CD14-positive monocyte (primary cell): ENCODE results near the gene LRTM2. TPM values are rescaled to one million over a fixed set of nuclear protein-coding genes. Genes with fewer than 3 reads are reported as not detected.

Experiments
- DNase-seq, 3 donors: peaks; one replicate each; pipeline ENCODE4 v3.0.0-alpha.2; 2011 to 2022
- H2AFZ ChIP-seq: 2 replicates; pipeline ENCODE4 v1.6.0; 2012; ENCODE audit warnings: mild to moderate bottlenecking, low read depth, low read length, inconsistent platforms; ENCODE audit not compliant: insufficient read depth, poor library complexity, severe bottlenecking
- H3K27ac ChIP-seq, 2 donors: 1 replicate in 1 of 2; 2 replicates in 1 of 2; pipeline ENCODE4 v1.5.1; 2012 to 2013; ENCODE audit warnings: low read length in 2 of 2, control low read depth in 1 of 2, inconsistent platforms in 1 of 2, low read depth in 1 of 2, mild to moderate bottlenecking in 1 of 2
- H3K27me3 ChIP-seq, 2 donors: one replicate each; pipeline versions ENCODE4 v1.6.0 to v1.6.1; 2011 to 2013; ENCODE audit warnings: low read length in 2 of 2; ENCODE audit not compliant: control insufficient read depth in 2 of 2, insufficient read depth in 2 of 2
- H3K36me3 ChIP-seq, 2 donors: replicated peaks in 1 of 2; 1 replicate in 1 of 2; 2 replicates in 1 of 2; pipeline versions ENCODE4 v1.5.1 to v1.6.1; 2012 to 2013; ENCODE audit warnings: low read length in 2 of 2, control low read depth in 1 of 2, inconsistent platforms in 1 of 2, mild to moderate bottlenecking in 1 of 2; ENCODE audit not compliant: insufficient read depth in 2 of 2, control insufficient read depth in 1 of 2
- H3K4me1 ChIP-seq, 2 donors: 1 replicate in 1 of 2; 2 replicates in 1 of 2; pipeline versions ENCODE4 v1.5.1 to v1.6.1; 2012 to 2013; ENCODE audit warnings: low read length in 2 of 2, control low read depth in 1 of 2, inconsistent platforms in 1 of 2, mild to moderate bottlenecking in 1 of 2, moderate library complexity in 1 of 2; ENCODE audit not compliant: insufficient read depth in 2 of 2, control insufficient read depth in 1 of 2
- H3K4me2 ChIP-seq: replicated peaks from 2 replicates; pipeline ENCODE3; 2012; ENCODE audit warnings: low read length, moderate library complexity, mild to moderate bottlenecking; ENCODE audit not compliant: poor library complexity, severe bottlenecking; ENCODE audit errors: extremely low read depth
- H3K4me3 ChIP-seq, 3 experiments: fragments of 200-600 bp in 1 of 3; sonication (generic) in 1 of 3; replicated peaks in 1 of 3; 1 replicate in 2 of 3; 2 replicates in 1 of 3; pipeline ENCODE4 v1.5.1; 2011 to 2013; ENCODE audit warnings: low read length in 3 of 3, mild to moderate bottlenecking in 3 of 3, control low read depth in 2 of 3, low read depth in 2 of 3, inconsistent platforms in 1 of 3, moderate library complexity in 1 of 3
- H3K79me2 ChIP-seq: 2 replicates; pipeline ENCODE4 v1.6.0; 2012; ENCODE audit warnings: mild to moderate bottlenecking, control low read depth, inconsistent platforms, low read length, moderate library complexity; ENCODE audit not compliant: insufficient read depth
- H3K9ac ChIP-seq: 2 replicates; pipeline ENCODE4 v1.6.0; 2017; ENCODE audit warnings: low read length, mild to moderate bottlenecking; ENCODE audit not compliant: insufficient read depth, poor library complexity, severe bottlenecking
- H3K9me3 ChIP-seq, 2 donors: replicated peaks in 1 of 2; 1 replicate in 1 of 2; 2 replicates in 1 of 2; pipeline versions ENCODE4 v1.5.1 to v1.6.1; 2012 to 2013; ENCODE audit warnings: low read length in 2 of 2, control low read depth in 1 of 2; ENCODE audit not compliant: control insufficient read depth in 1 of 2, insufficient read depth in 1 of 2
- H4K20me1 ChIP-seq: 2 replicates; pipeline ENCODE4 v1.6.0; 2012; ENCODE audit warnings: mild to moderate bottlenecking, low read length, control low read depth, moderate library complexity; ENCODE audit not compliant: insufficient read depth
- H3K27ac Mint-ChIP-seq, 7 donors: one replicate each; pipeline ENCODE4 v1.8.0; 2020; ENCODE audit warnings: mild to moderate bottlenecking in 7 of 7, mixed read lengths in 7 of 7, moderate library complexity in 6 of 7, inconsistent platforms in 2 of 7
- H3K27me3 Mint-ChIP-seq, 3 donors: one replicate each; pipeline ENCODE4 v1.8.0; 2021 to 2022; ENCODE audit warnings: low read depth in 3 of 3, mild to moderate bottlenecking in 3 of 3, mixed read lengths in 3 of 3, moderate library complexity in 3 of 3, inconsistent platforms in 1 of 3
- H3K36me3 Mint-ChIP-seq, 2 donors: one replicate each; pipeline ENCODE4 v1.8.0; 2020; ENCODE audit warnings: mixed read lengths in 2 of 2, inconsistent platforms in 1 of 2, mild to moderate bottlenecking in 1 of 2
- H3K4me1 Mint-ChIP-seq: one replicate; pipeline ENCODE4 v1.8.0; 2020; ENCODE audit warnings: mild to moderate bottlenecking, mixed read lengths
- H3K4me3 Mint-ChIP-seq, 2 donors: one replicate each; pipeline ENCODE4 v1.8.0; 2020; ENCODE audit warnings: mild to moderate bottlenecking in 2 of 2, mixed read lengths in 2 of 2, moderate library complexity in 1 of 2
- H3K9me3 Mint-ChIP-seq, 7 donors: one replicate each; pipeline ENCODE4 v1.8.0; 2020 to 2022; ENCODE audit warnings: mixed read lengths in 7 of 7, mild to moderate bottlenecking in 6 of 7, moderate library complexity in 6 of 7, inconsistent platforms in 2 of 7
- WGBS: methylation state at CpG from one replicate; pipeline ENCODE4 v1.1.5; 2013; ENCODE audit warnings: missing lambda C conversion rate; ENCODE audit not compliant: insufficient coverage; 5-methylcytosine and 5-hydroxymethylcytosine counted together
- intact Hi-C, 2 donors: fragments of 100-400 bp; cut with micrococcal nuclease; formaldehyde crosslinking; loops; one replicate each; pipeline versions ENCODE4 v1.15.0 to v1.15.1; 2023
- polyA plus RNA-seq, 3 donors: library from polyadenylated mRNA; depleted of rRNA in 1 of 3; unstranded in 2 of 3; stranded (reverse) in 1 of 3; fragments of 300-500 nt in 2 of 3; fragments of >200 nt in 1 of 3; fragmentation: Illumina TruSeq in 2 of 3; gene quantifications; 1 replicate in 2 of 3; 2 replicates in 1 of 3; pipeline ENCODE4 v1.2.3, GENCODE V29; 2012 to 2021
- TF ChIP-seq, protein P1 (sequence below): fragments of 200-600 bp; IDR thresholded peaks from one replicate; pipeline ENCODE4 v1.8.0; 2022; ENCODE audit warnings: antibody characterized with exemption, mild to moderate bottlenecking

Gene LRTM2
- polyA plus RNA-seq, 3 donors = not detected

DNA sequence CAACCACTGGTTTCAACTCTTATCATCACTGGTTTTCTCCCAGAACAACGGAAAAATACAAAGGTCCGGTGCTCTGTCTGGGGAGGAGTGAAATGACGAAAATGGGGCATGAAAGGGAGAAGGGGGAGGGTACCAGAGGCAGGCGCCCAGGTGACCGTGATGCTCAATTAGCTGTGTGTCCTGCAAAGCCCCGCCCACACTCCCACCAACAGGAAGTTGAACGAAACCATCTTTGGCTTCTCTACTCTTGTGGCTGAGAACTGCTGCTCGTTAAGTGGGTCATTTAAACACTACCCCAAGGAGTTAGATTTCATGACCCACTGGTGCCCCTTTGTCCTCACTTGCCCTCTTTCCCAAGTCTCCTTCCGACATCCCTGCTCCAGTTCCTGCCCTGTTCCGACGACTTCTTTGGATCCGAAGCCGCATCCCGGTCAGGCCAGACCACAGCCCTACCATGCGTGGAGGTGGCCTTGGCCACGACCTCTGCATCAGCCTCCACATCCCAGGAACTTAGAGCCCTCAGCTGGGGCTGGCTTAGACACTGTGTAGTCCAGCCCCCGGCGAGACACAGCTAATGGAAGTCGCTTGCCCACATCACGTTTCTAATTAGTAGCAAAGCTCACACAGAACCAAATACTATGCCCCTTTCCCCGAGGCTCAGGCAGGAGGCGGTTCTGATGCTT lies 11.4 kb upstream of the LRTM2 start:
- H3K27me3 Mint-ChIP-seq = no peaks in the 10 kb centered on the region
- H4K20me1 ChIP-seq = no peaks in the 10 kb centered on the region
- TF ChIP-seq, protein P1, sequence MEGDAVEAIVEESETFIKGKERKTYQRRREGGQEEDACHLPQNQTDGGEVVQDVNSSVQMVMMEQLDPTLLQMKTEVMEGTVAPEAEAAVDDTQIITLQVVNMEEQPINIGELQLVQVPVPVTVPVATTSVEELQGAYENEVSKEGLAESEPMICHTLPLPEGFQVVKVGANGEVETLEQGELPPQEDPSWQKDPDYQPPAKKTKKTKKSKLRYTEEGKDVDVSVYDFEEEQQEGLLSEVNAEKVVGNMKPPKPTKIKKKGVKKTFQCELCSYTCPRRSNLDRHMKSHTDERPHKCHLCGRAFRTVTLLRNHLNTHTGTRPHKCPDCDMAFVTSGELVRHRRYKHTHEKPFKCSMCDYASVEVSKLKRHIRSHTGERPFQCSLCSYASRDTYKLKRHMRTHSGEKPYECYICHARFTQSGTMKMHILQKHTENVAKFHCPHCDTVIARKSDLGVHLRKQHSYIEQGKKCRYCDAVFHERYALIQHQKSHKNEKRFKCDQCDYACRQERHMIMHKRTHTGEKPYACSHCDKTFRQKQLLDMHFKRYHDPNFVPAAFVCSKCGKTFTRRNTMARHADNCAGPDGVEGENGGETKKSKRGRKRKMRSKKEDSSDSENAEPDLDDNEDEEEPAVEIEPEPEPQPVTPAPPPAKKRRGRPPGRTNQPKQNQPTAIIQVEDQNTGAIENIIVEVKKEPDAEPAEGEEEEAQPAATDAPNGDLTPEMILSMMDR = no peak
- peaks cover 21% of the 10 kb centered on the region for H3K79me2 ChIP-seq
- no peak overlapping the region for H3K4me3 ChIP-seq
- no peak overlapping the region for H3K9ac ChIP-seq
- no peaks in the 10 kb centered on the region for H3K9me3 ChIP-seq
- peaks cover 6 to 8% of the 10 kb centered on the region in 2 donors for H3K36me3 Mint-ChIP-seq
- peak overlapping the region; percentile 11 for H2AFZ ChIP-seq
- H3K4me1 Mint-ChIP-seq = peaks cover 78% of the 10 kb centered on the region
- DNase-seq = no peak
- peak overlapping the region; percentile 94 to 98 for H3K27ac ChIP-seq
- H3K27ac Mint-ChIP-seq = peak overlapping the region in 5 of 7 donors; percentile 30 to 100 (median 94)
- no peak overlapping the region for H3K4me3 Mint-ChIP-seq
- intact Hi-C loops = no loop called here
- H3K9me3 Mint-ChIP-seq = no peaks in the 10 kb centered on the region
- peaks cover 77 to 92% of the 10 kb centered on the region in 2 donors for H3K4me1 ChIP-seq
- peak overlapping the region; percentile 6 for H3K4me2 ChIP-seq
- H3K27me3 ChIP-seq = no peaks in the 10 kb centered on the region
- WGBS = 80% methylated on average over 12 of the region's 22 CpGs
- H3K36me3 ChIP-seq = no peaks in the 10 kb centered on the region

- H3K4me1 ChIP-seq = peaks cover 82 to 97% of the 10 kb centered on the region in 2 donors
- peak; percentile 37 to 65 (median 54) for DNase-seq
- peak overlapping the region; percentile 94 to 100 (median 100) for H3K27ac Mint-ChIP-seq
Measured at GRCh38 chr12:1809591-1810190, 10.7 kb upstream of the LRTM2 start.

More at GRCh38 chr12:1809591-1810190, 10.7 kb upstream of the LRTM2 start:
- H3K9ac ChIP-seq = no peak overlapping the region
- H3K4me3 Mint-ChIP-seq = peak overlapping the region; percentile 39 to 58
- H3K4me3 ChIP-seq = peak overlapping the region in 1 of 3 experiments; percentile 69
- 73% methylated on average over 5 of the region's 13 CpGs for WGBS
- no peaks in the 10 kb centered on the region for H3K27me3 ChIP-seq
- peaks cover 0 to 3% (median 0%) of the 10 kb centered on the region in 7 donors for H3K9me3 Mint-ChIP-seq
- H4K20me1 ChIP-seq = no peaks in the 10 kb centered on the region
- peak overlapping the region; percentile 94 to 98 for H3K27ac ChIP-seq
- H3K79me2 ChIP-seq = peaks cover 21% of the 10 kb centered on the region
- H3K4me2 ChIP-seq = peak overlapping the region; percentile 6
- H3K36me3 ChIP-seq = no peaks in the 10 kb centered on the region
- H3K27me3 Mint-ChIP-seq = peaks cover 0 to 2% (median 1%) of the 10 kb centered on the region in 3 donors
- no peaks in the 10 kb centered on the region for H3K9me3 ChIP-seq
- TF ChIP-seq, protein P1 = no peak
- H2AFZ ChIP-seq = peak overlapping the region; percentile 37
- intact Hi-C loops = loop anchor here (2.0 to 10.0 kb wide), 2 partner anchors 13 to 535 kb away; no protein-coding TSS in a partner anchor
- H3K4me1 Mint-ChIP-seq = peaks cover 84% of the 10 kb centered on the region
- H3K36me3 Mint-ChIP-seq = peaks cover 9 to 13% of the 10 kb centered on the region in 2 donors
